ENCODE results near the gene ORC4.

The ORC4 gene

DNA sequence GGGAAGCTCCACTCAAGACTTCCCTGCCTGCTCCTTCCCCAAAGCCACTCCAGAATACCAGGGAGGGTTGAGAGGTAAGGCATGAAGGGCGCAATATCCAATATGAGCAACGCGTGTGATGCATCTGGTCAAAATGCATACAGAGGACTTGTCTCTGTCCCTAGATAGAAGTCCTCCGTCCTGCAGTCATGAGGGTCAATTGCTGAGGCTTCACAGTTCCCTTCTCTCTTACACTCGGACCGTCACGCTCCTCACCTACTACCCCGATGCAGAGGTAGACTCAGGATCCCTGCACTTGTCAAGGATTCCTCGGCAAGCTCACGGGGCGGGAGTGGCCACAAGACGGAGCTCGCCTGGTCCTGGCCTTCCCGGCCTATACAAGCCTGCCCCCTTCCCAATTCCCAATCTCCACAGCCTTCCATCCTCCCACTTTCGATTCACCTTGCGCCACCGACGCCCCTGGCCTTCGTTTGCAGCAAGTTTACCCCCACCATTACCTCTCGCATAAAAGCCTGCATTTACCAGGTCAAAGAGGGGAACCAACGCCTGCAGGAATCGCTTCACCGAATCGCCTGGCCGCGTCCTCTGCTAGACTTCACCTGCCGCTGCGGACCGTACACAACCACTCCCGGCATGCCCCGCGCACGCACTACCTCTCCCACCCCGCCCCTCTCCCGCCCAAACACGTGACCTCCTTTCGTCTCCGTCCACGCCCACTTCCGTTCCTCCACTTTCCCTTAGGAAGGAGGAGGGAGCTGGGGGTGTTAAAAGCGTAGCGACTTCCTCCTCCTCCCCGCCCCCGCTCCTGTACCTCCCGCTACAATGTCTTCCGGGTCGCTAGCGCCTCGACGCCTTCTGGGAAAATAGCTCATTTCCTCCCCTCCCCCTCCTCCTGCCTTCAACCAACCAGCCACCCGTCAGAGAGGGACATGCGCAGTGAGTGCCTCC is at the start of gene ORC4:
Gene ORC4, minus strand, starts transcription at position 627 of the 948 bp plus-strand sequence. CDS start 44,779 bp downstream, outside the sequence.
- DNase-seq (ENCODE audit: low read depth), result peak; percentile 100

DNA sequence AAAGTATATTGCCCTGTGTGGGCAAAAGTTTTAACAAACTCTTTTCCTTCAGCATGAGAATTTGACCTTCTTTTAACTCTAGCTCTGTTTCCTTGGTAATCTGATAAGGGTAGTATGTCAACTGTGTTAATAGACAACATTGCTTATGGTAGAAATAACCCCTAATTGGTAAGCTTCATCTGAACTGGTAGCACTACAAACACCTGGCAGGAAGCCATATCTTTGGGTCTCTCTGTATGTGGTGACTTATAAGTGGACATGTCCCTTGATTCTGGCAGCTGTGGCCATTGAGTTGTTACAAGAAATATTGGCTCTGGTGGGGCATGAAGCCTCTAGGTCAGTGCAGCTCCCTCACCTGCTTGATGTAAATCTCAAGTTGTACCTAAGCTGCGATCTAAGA is 47.3 kb upstream of the ORC4 start:
- no peak for DNase-seq (ENCODE audit: low read depth)
- no peak overlapping the region for H3K9ac ChIP-seq (ENCODE audit: low read length)
- H3K36me3 ChIP-seq (ENCODE audit: control insufficient read depth, insufficient read depth, low read length, severe bottlenecking), result no peaks in the 10 kb centered on the region
- no peaks in the 10 kb centered on the region for H3K9me3 ChIP-seq (ENCODE audit: control insufficient read depth, low read length)
- H3K4me3 ChIP-seq (ENCODE audit: low read length), result no peak overlapping the region
- no peaks in the 10 kb centered on the region for H3K4me1 ChIP-seq (ENCODE audit: control insufficient read depth, insufficient read depth, low read length)
- no peaks in the 10 kb centered on the region for H3K27me3 ChIP-seq (replicated peaks; ENCODE audit: control insufficient read depth, insufficient read depth, low read length)

More for the DNA sequence above, at the start of gene ORC4:
- no peaks in the 10 kb centered on the region for H3K36me3 ChIP-seq (ENCODE audit: control insufficient read depth, insufficient read depth, low read length, severe bottlenecking)
- H3K9me3 ChIP-seq (ENCODE audit: control insufficient read depth, low read length), result no peaks in the 10 kb centered on the region
- peaks cover 36% of the 10 kb centered on the region for H3K4me1 ChIP-seq (ENCODE audit: control insufficient read depth, insufficient read depth, low read length)
- no peaks in the 10 kb centered on the region for H3K27me3 ChIP-seq (replicated peaks; ENCODE audit: control insufficient read depth, insufficient read depth, low read length)
- peak within 1 kb of the TSS; percentile 96 for H3K9ac ChIP-seq (ENCODE audit: low read length)
- peak within 1 kb of the TSS; percentile 89 for H3K4me3 ChIP-seq (ENCODE audit: low read length)

DNA sequence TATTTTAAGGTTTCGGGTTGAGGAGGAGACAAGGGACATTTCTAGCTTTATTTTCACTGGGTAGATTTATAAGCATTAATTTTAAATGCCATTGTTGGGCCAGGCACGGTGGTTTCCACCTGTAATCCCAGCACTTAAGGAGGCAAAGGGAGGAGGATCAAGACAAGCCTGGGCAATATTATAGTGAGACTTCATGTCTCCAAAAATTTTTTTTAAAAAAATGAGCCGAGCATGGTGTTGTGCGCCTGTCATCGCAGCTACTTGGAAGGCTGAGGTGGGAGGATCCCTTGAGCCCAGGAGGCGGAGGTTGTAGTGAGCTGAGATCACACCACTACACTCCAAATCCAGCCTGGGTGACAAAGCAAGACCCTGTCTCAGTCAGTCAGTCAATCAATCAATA is 45.4 kb upstream of the ORC4 start:
- no peak for DNase-seq (ENCODE audit: low read depth)
- no peaks in the 10 kb centered on the region for H3K4me1 ChIP-seq (ENCODE audit: control insufficient read depth, insufficient read depth, low read length)
- no peak overlapping the region for H3K4me3 ChIP-seq (ENCODE audit: low read length)
- H3K9me3 ChIP-seq (ENCODE audit: control insufficient read depth, low read length), result no peaks in the 10 kb centered on the region
- no peak overlapping the region for H3K9ac ChIP-seq (ENCODE audit: low read length)
- no peaks in the 10 kb centered on the region for H3K36me3 ChIP-seq (ENCODE audit: control insufficient read depth, insufficient read depth, low read length, severe bottlenecking)
- no peaks in the 10 kb centered on the region for H3K27me3 ChIP-seq (replicated peaks; ENCODE audit: control insufficient read depth, insufficient read depth, low read length)

DNA sequence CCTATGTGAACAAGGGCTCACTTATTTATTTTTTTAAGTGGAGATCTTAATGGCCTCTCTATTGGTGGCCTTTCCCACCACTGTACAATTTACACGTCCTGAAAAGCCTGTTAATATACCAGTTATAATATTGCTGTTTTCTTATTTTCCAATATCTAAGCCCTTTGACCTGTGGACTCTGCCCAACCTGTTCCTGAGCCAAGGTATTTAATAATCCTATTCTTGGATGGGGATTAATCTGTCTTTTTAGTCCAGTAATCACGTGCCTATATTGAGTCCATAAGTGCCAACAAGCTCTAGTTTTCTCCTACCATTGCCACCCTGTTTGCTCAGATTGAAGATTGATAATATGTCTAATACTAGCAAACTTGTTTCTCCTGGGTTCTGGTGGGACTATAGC is 43.1 kb upstream of the ORC4 start:
- H3K9ac ChIP-seq (ENCODE audit: low read length), result no peak overlapping the region
- H3K4me1 ChIP-seq (ENCODE audit: control insufficient read depth, insufficient read depth, low read length), result no peaks in the 10 kb centered on the region
- no peaks in the 10 kb centered on the region for H3K9me3 ChIP-seq (ENCODE audit: control insufficient read depth, low read length)
- H3K4me3 ChIP-seq (ENCODE audit: low read length), result no peak overlapping the region
- no peaks in the 10 kb centered on the region for H3K27me3 ChIP-seq (replicated peaks; ENCODE audit: control insufficient read depth, insufficient read depth, low read length)
- H3K36me3 ChIP-seq (ENCODE audit: control insufficient read depth, insufficient read depth, low read length, severe bottlenecking), result no peaks in the 10 kb centered on the region
- no peak for DNase-seq (ENCODE audit: low read depth)

DNA sequence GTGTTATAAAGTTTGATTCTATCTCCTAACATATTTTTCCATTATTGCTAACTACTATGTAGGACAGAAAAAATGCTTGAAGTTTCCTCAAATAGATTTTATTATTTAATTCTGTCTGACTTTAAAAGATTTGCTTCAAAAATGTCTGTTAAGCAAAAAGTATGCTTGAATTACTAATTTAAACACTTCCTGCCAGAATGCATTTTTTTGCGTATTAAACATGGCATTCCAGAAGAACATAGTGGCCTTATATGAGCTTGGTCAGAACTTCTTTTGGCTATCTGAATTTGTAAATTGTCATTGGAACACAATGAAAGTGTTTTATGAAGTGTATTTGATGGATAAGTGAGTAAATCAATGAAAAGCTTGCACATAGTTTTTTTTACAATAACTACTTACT is 38.1 kb upstream of the ORC4 start:
- Histone ChIP-seq H3K27me3 (replicated peaks; ENCODE audit: control insufficient read depth, insufficient read depth, low read length) (no peaks in the 10 kb centered on the region), H3K4me1 (ENCODE audit: control insufficient read depth, insufficient read depth, low read length) (no peaks in the 10 kb centered on the region), H3K9ac (ENCODE audit: low read length) (no peak overlapping the region), H3K9me3 (ENCODE audit: control insufficient read depth, low read length) (no peaks in the 10 kb centered on the region), H3K4me3 (ENCODE audit: low read length) (no peak overlapping the region), H3K36me3 (ENCODE audit: control insufficient read depth, insufficient read depth, low read length, severe bottlenecking) (peaks cover 4% of the 10 kb centered on the region)
- DNase-seq (ENCODE audit: low read depth), result peak; percentile 25

DNA sequence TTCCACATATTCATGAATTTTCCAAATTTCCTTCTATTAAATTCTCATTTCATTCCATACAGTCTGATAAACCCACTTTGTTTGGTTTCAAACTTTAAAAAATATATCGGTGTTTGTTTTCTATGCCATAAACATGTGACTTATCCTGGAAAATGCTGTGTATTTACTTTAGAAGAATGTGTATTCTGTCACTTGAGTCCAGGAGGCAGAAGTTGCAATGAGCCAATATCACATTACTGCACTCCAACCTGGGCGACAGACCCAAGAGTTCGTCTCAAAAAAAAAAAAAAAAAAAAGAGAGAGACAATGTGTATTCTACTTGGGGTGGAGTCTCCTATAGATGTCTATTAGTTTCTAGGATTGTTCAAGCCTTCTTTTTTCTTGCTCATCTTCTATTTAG is 32.1 kb upstream of the ORC4 start:
- no peak for DNase-seq (ENCODE audit: low read depth)

DNA sequence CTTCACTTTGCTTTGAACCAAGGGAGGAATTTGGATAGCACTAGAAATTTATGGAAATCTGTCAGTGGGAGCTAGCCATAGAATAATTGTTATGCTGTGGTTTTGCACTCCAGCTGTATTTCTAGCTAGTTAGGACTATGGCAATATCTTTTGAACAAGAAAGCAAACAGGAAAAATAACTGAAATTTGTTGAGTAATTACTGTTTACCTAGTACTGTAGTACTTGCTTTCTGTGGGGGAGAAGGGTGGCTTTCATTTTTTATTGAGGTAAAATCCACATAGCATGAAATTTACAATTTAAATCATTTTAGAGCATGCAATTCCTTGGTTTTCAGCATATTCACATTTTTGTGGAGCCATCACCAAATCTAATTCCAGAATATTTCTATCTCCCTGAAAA is 28.7 kb upstream of the ORC4 start:
- peaks cover 2% of the 10 kb centered on the region for H3K36me3 ChIP-seq (ENCODE audit: control insufficient read depth, insufficient read depth, low read length, severe bottlenecking)
- no peaks in the 10 kb centered on the region for H3K4me1 ChIP-seq (ENCODE audit: control insufficient read depth, insufficient read depth, low read length)
- DNase-seq (ENCODE audit: low read depth), result no peak
- H3K27me3 ChIP-seq (replicated peaks; ENCODE audit: control insufficient read depth, insufficient read depth, low read length), result no peaks in the 10 kb centered on the region
- H3K9ac ChIP-seq (ENCODE audit: low read length), result no peak overlapping the region
- no peak overlapping the region for H3K4me3 ChIP-seq (ENCODE audit: low read length)
- H3K9me3 ChIP-seq (ENCODE audit: control insufficient read depth, low read length), result no peaks in the 10 kb centered on the region

More for the DNA sequence above, 32.1 kb upstream of the ORC4 start:
- H3K9ac ChIP-seq (ENCODE audit: low read length), result no peak overlapping the region
- peaks cover 4% of the 10 kb centered on the region for H3K36me3 ChIP-seq (ENCODE audit: control insufficient read depth, insufficient read depth, low read length, severe bottlenecking)
- no peaks in the 10 kb centered on the region for H3K27me3 ChIP-seq (replicated peaks; ENCODE audit: control insufficient read depth, insufficient read depth, low read length)
- H3K9me3 ChIP-seq (ENCODE audit: control insufficient read depth, low read length), result no peaks in the 10 kb centered on the region
- H3K4me1 ChIP-seq (ENCODE audit: control insufficient read depth, insufficient read depth, low read length), result no peaks in the 10 kb centered on the region
- H3K4me3 ChIP-seq (ENCODE audit: low read length), result no peak overlapping the region

DNA sequence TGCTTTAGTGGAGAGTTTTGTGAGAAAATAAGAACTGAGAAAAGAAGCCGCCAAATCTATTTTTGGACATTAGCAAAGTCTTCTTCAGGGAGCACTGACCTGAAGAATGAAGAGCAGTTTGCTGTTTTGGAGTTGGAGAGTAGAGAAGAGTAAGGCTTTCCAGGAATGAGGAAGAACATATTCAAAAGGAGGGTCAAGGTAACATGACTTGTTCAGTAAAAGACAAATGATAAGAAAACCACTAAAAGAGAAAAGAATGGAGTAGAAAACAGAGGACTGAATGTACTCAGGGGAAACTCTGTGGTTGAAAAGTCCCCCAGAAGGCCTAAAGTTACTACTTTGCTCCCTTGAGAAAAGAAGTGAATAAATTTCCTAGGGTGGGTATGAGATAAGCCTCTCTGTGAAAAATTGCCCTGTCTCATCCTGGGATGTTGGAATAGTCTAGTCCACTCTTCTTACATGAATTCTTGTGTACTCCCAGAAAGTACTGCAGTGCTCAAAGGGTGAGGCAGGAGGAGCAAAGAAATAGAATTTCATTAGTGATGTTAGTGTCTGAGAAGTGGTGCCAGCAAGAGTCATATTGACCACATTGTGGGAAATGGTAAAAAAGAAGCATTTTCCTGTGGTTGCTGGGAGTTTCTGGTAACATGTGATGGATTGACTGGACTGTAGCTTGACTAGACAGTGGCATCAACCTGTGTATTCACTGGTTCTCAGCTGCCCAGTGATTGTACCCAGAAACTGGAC is 28.1 kb upstream of the ORC4 start:
- Histone ChIP-seq H3K4me3 (ENCODE audit: low read length) (no peak overlapping the region), H3K4me1 (ENCODE audit: control insufficient read depth, insufficient read depth, low read length) (no peaks in the 10 kb centered on the region), H3K9ac (ENCODE audit: low read length) (no peak overlapping the region), H3K27me3 (replicated peaks; ENCODE audit: control insufficient read depth, insufficient read depth, low read length) (no peaks in the 10 kb centered on the region), H3K36me3 (ENCODE audit: control insufficient read depth, insufficient read depth, low read length, severe bottlenecking) (no peaks in the 10 kb centered on the region), H3K9me3 (ENCODE audit: control insufficient read depth, low read length) (no peaks in the 10 kb centered on the region)
- DNase-seq (ENCODE audit: low read depth), result no peak

DNA sequence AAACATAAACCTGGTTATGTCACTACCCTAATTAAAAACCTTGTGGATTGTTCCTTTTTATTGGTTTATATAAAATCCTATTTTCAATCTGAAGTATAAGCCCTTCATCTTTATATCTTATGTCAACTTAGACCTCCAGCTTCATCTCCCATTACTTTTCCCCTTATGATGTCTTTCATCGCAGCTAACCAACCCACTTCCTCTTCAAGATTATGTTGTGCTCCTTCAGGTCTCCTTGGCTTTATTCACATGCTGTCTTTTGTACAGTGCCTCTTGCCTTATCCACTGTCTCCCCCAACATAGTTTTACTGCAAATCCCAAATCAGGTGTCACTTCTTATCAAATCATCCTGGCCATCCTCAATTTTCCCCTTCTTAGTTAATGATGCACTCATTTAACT is 26.3 kb upstream of the ORC4 start:
- H3K27me3 ChIP-seq (replicated peaks; ENCODE audit: control insufficient read depth, insufficient read depth, low read length), result no peaks in the 10 kb centered on the region
- no peak overlapping the region for H3K9ac ChIP-seq (ENCODE audit: low read length)
- H3K4me1 ChIP-seq (ENCODE audit: control insufficient read depth, insufficient read depth, low read length), result no peaks in the 10 kb centered on the region
- H3K4me3 ChIP-seq (ENCODE audit: low read length), result no peak overlapping the region
- H3K36me3 ChIP-seq (ENCODE audit: control insufficient read depth, insufficient read depth, low read length, severe bottlenecking), result no peaks in the 10 kb centered on the region
- H3K9me3 ChIP-seq (ENCODE audit: control insufficient read depth, low read length), result no peaks in the 10 kb centered on the region
- no peak for DNase-seq (ENCODE audit: low read depth)

DNA sequence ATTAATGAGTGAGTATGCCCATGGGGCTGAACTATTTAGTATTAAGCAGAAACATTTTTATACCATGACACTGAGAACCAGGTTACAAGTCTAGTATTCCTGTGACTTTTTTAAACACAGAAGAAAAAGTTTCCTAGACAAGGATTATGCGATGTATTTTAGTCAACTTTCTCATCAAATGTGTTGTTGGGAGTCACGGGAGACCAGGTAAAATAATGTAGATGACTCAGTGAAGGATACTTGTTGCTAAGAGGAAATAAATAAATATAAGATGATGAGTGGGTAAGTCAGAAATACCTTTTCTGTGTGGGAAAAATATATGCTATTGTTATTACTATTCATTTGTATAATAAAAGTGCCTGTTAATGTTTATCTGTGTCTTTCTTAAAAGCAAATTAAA is 23.8 kb upstream of the ORC4 start:
- DNase-seq (ENCODE audit: low read depth), result no peak
- Histone ChIP-seq H3K4me1 (ENCODE audit: control insufficient read depth, insufficient read depth, low read length) (no peaks in the 10 kb centered on the region), H3K27me3 (replicated peaks; ENCODE audit: control insufficient read depth, insufficient read depth, low read length) (no peaks in the 10 kb centered on the region), H3K36me3 (ENCODE audit: control insufficient read depth, insufficient read depth, low read length, severe bottlenecking) (peaks cover 11% of the 10 kb centered on the region), H3K4me3 (ENCODE audit: low read length) (no peak overlapping the region), H3K9me3 (ENCODE audit: control insufficient read depth, low read length) (no peaks in the 10 kb centered on the region), H3K9ac (ENCODE audit: low read length) (no peak overlapping the region)

DNA sequence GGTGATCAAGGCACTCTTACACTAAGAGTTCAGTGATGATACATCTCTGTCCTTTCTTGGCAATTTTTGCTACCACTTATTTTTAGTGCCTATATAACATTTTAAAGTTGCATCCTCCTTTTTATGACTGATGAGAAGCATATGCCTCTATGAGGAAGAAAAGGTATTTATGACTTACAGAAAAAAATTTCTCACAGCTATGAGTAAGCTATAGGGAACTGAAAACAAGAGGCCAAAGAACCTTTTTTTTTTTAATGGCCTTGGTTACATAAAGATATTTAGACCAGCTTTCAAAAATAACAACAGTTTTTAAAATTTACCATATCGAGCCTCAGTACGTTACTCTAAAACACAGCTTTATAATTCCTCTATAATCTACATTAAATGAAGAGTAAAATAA is 21.7 kb upstream of the ORC4 start:
- H3K36me3 ChIP-seq (ENCODE audit: control insufficient read depth, insufficient read depth, low read length, severe bottlenecking), result peaks cover 11% of the 10 kb centered on the region
- H3K27me3 ChIP-seq (replicated peaks; ENCODE audit: control insufficient read depth, insufficient read depth, low read length), result no peaks in the 10 kb centered on the region
- peaks cover 4% of the 10 kb centered on the region for H3K4me1 ChIP-seq (ENCODE audit: control insufficient read depth, insufficient read depth, low read length)
- peak; percentile 7 for DNase-seq (ENCODE audit: low read depth)
- no peaks in the 10 kb centered on the region for H3K9me3 ChIP-seq (ENCODE audit: control insufficient read depth, low read length)
- no peak overlapping the region for H3K4me3 ChIP-seq (ENCODE audit: low read length)
- no peak overlapping the region for H3K9ac ChIP-seq (ENCODE audit: low read length)
